NCI-H69 (cell line): ENCODE measurements around the gene PDLIM5.
"Not testable (repeated sequence)": the region's sequence is repeated elsewhere in the genome, so short reads cannot be mapped to it uniquely, and the experiment has no call there.

Experiments used
- DNase-seq: peaks from one replicate; lab custom pipeline; 2025; lab: John Stamatoyannopoulos, UW

The PDLIM5 gene

GRCh38 chr4:94595013-94595412 is 143.3 kb downstream of the PDLIM5 start:
- peak; percentile 31 for DNase-seq

- DNase-seq, result peak; percentile 61
Measured at GRCh38 chr4:94595880-94596483, 144.2 kb downstream of the PDLIM5 start.

- DNase-seq, result no peak
Measured at GRCh38 chr4:94598758-94599157, 147.0 kb downstream of the PDLIM5 start.

GRCh38 chr4:94603170-94603747 is 151.5 kb downstream of the PDLIM5 start:
- peak; percentile 11 for DNase-seq

- DNase-seq, result no peak
Measured at GRCh38 chr4:94605241-94605805, 153.6 kb downstream of the PDLIM5 start.

- DNase-seq, result no peak
Measured at GRCh38 chr4:94610145-94610544, 158.4 kb downstream of the PDLIM5 start.

- DNase-seq, result no peak
Measured at GRCh38 chr4:94613248-94613647, 161.5 kb downstream of the PDLIM5 start.

GRCh38 chr4:94615451-94615850 is 163.7 kb downstream of the PDLIM5 start:
- no peak for DNase-seq

- peak; percentile 45 for DNase-seq
Measured at GRCh38 chr4:94621491-94622080, 169.8 kb downstream of the PDLIM5 start.

- DNase-seq, result peak; percentile 4
Measured at GRCh38 chr4:94623126-94623911, 171.6 kb downstream of the PDLIM5 start.

- DNase-seq, result no peak
Measured at GRCh38 chr4:94626942-94627341, 175.2 kb downstream of the PDLIM5 start.

GRCh38 chr4:94629058-94629457 is 177.3 kb downstream of the PDLIM5 start:
- not testable (repeated sequence) for DNase-seq

GRCh38 chr4:94629837-94630236 is 178.1 kb downstream of the PDLIM5 start:
- peak; percentile 27 for DNase-seq

GRCh38 chr4:94634271-94634670 is 182.5 kb downstream of the PDLIM5 start:
- DNase-seq, result no peak

GRCh38 chr4:94635177-94635576 is 183.4 kb downstream of the PDLIM5 start:
- no peak for DNase-seq

- no peak for DNase-seq
Measured at GRCh38 chr4:94636004-94636403, 184.3 kb downstream of the PDLIM5 start.

GRCh38 chr4:94639298-94639697 is 187.6 kb downstream of the PDLIM5 start:
- no peak for DNase-seq

GRCh38 chr4:94640151-94640550 is 188.4 kb downstream of the PDLIM5 start:
- no peak for DNase-seq

- DNase-seq, result peak; percentile 18
Measured at GRCh38 chr4:94641702-94642560, 190.2 kb downstream of the PDLIM5 start.

GRCh38 chr4:94642561-94642866 is 190.8 kb downstream of the PDLIM5 start:
- peak; percentile 11 for DNase-seq

- no peak for DNase-seq
Measured at GRCh38 chr4:94648699-94649098, 197.0 kb downstream of the PDLIM5 start.
